ENCODE measurements around the gene MYH14.

- TF ChIP-seq EZH2 (IDR thresholded peaks at IDR 0.05; ENCODE audit: borderline replicate concordance, control insufficient read depth, low read depth, low read length) (no peak), CTCF (IDR thresholded peaks at IDR 0.05 in 2 of 3, conservative IDR thresholded peaks at IDR 0.05 in 1 of 3; ENCODE audit: control insufficient read depth in 2 of 3, extremely low read depth in 1 of 3, insufficient read depth in 1 of 3, low read depth in 3 of 3, low read length in 3 of 3) (no peak), BCLAF1 (IDR thresholded peaks at IDR 0.05) (no peak), LARP7 (IDR thresholded peaks at IDR 0.05) (no peak), SIN3A (IDR thresholded peaks at IDR 0.05; ENCODE audit: low read depth, low read length) (no peak), FOS (IDR thresholded peaks at IDR 0.05; ENCODE audit: borderline replicate concordance, extremely low read depth, insufficient read length) (no peak), KDM1A (IDR thresholded peaks at IDR 0.05; ENCODE audit: borderline replicate concordance) (no peak), USF1 (IDR thresholded peaks at IDR 0.05; ENCODE audit: borderline replicate concordance, extremely low read length, insufficient read depth, low read depth, low read length) (no peak)
Measured at GRCh38 chr19:50320596-50320995, 117.2 kb downstream of the MYH14 start.

Measured in GM12878 (cell line).